Caco-2 (cell line): ENCODE measurements around the gene ABCC12. TPM values are rescaled to one million over a fixed set of nuclear protein-coding genes. Genes with fewer than 3 reads are reported as not detected.

Experiments used
- BruUV-seq: library from RNA; stranded (reverse); fragments of 400-500 nt; replicated peaks from 2 replicates; lab custom pipeline; 2021; lab: Mats Ljungman, UMichigan
- CTCF ChIA-PET: fragments of 300-600 bp; sonication (Branson Sonifier 250); formaldehyde crosslinking; loops from one replicate; lab custom pipeline; 2022; ENCODE audit warnings: antibody characterized with exemption; lab: Charles Lee
- POLR2A ChIA-PET: fragments of 300-600 bp; sonication (Branson Sonifier 250); formaldehyde crosslinking; loops from one replicate; lab custom pipeline; 2022; ENCODE audit warnings: antibody characterized with exemption; lab: Charles Lee
- DNase-seq, 2 experiments: peaks; one replicate each; pipeline versions ENCODE4 v3.0.0 to v3.0.0-alpha.2; 2020 to 2022
- H3K27me3 ChIP-seq: replicated peaks from 2 replicates; pipeline ENCODE4 v1.6.0; 2011; ENCODE audit warnings: low read length; ENCODE audit not compliant: control insufficient read depth, insufficient read depth
- H3K36me3 ChIP-seq: 2 replicates; pipeline ENCODE4 v1.5.1; 2011; ENCODE audit warnings: low read length; ENCODE audit not compliant: control insufficient read depth, insufficient read depth
- H3K4me1 ChIP-seq: fragments of 250-450 bp; sonication (Bioruptor Pico); 2 replicates; pipeline ENCODE4 v1.5.1; 2020; ENCODE audit warnings: mild to moderate bottlenecking
- H3K4me3 ChIP-seq: 2 replicates; pipeline ENCODE4 v1.5.1; 2011; ENCODE audit warnings: low read depth, mild to moderate bottlenecking, control low read depth, low read length
- H3K9me3 ChIP-seq: fragments of 250-450 bp; sonication (Bioruptor Pico); 2 replicates; pipeline ENCODE4 v1.5.1; 2020; ENCODE audit warnings: mild to moderate bottlenecking, moderate library complexity
- H3K27ac Mint-ChIP-seq: one replicate; pipeline ENCODE4 v1.8.0; 2022; ENCODE audit warnings: mixed read lengths; ENCODE audit not compliant: unreplicated experiment
- H3K27me3 Mint-ChIP-seq: one replicate; pipeline ENCODE4 v1.8.0; 2022; ENCODE audit warnings: mixed read lengths; ENCODE audit not compliant: insufficient read depth, unreplicated experiment
- H3K36me3 Mint-ChIP-seq: one replicate; pipeline ENCODE4 v1.8.0; 2022; ENCODE audit warnings: mild to moderate bottlenecking, mixed read lengths; ENCODE audit not compliant: insufficient read depth, unreplicated experiment
- H3K4me1 Mint-ChIP-seq: one replicate; pipeline ENCODE4 v1.8.0; 2022; ENCODE audit warnings: low read depth, mixed read lengths; ENCODE audit not compliant: unreplicated experiment
- H3K4me3 Mint-ChIP-seq: one replicate; pipeline ENCODE4 v1.8.0; 2022; ENCODE audit warnings: mild to moderate bottlenecking, moderate library complexity, mixed read lengths; ENCODE audit not compliant: unreplicated experiment
- H3K9me3 Mint-ChIP-seq: one replicate; pipeline ENCODE4 v1.8.0; 2022; ENCODE audit warnings: mixed read lengths; ENCODE audit not compliant: unreplicated experiment
- intact Hi-C: fragments of 100-400 bp; cut with micrococcal nuclease; formaldehyde crosslinking; loops from one replicate; pipeline ENCODE4 v1.10.0; 2022; ENCODE audit not compliant: unreplicated experiment
- total RNA-seq: library from RNA; stranded (reverse); gene quantifications from 2 replicates; pipeline ENCODE4 v1.2.3, GENCODE V29; 2022
- TF ChIP-seq, protein P1 (sequence below), 2 experiments: fragments of 200-600 bp in 1 of 2; IDR thresholded peaks; 1 replicate in 1 of 2; 2 replicates in 1 of 2; pipeline versions ENCODE4 v1.5.1 to v1.8.0; 2011 to 2022; ENCODE audit warnings: antibody characterized with exemption in 1 of 2, control low read depth in 1 of 2, inconsistent platforms in 1 of 2, low read depth in 1 of 2, low read length in 1 of 2, mild to moderate bottlenecking in 1 of 2, moderate library complexity in 1 of 2; ENCODE audit not compliant: insufficient read depth in 1 of 2, severe bottlenecking in 1 of 2, unreplicated experiment in 1 of 2

The ABCC12 gene
- total RNA-seq, 1 experiment from 2014 or later = not detected

DNA sequence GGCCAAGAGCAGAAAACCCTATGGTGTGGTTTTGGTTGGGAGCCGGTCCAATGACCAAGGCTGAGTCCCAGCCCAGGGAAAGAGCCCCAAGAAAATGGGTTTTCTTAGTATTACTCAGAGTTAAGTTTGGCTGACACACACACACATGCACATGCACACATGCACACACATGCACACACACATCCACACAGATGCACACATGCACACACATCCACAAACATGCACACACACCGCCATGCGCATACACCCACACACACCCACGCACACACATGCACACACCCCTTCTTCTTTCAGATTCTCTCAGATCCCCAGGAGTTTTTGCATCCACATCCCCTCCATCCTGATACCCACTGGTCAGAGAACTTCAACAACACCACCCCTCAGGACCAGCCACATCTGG, 9.1 kb downstream of the ABCC12 start:
- Mint-ChIP-seq H3K27ac (no peak overlapping the region), H3K9me3 (peaks cover 11% of the 10 kb centered on the region), H3K4me1 (no peaks in the 10 kb centered on the region), H3K36me3 (no peaks in the 10 kb centered on the region), H3K27me3 (peaks cover 11% of the 10 kb centered on the region), H3K4me3 (no peak overlapping the region)
- no peaks in the 10 kb centered on the region for H3K4me1 ChIP-seq
- TF ChIP-seq, protein P1, sequence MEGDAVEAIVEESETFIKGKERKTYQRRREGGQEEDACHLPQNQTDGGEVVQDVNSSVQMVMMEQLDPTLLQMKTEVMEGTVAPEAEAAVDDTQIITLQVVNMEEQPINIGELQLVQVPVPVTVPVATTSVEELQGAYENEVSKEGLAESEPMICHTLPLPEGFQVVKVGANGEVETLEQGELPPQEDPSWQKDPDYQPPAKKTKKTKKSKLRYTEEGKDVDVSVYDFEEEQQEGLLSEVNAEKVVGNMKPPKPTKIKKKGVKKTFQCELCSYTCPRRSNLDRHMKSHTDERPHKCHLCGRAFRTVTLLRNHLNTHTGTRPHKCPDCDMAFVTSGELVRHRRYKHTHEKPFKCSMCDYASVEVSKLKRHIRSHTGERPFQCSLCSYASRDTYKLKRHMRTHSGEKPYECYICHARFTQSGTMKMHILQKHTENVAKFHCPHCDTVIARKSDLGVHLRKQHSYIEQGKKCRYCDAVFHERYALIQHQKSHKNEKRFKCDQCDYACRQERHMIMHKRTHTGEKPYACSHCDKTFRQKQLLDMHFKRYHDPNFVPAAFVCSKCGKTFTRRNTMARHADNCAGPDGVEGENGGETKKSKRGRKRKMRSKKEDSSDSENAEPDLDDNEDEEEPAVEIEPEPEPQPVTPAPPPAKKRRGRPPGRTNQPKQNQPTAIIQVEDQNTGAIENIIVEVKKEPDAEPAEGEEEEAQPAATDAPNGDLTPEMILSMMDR (IDR thresholded peaks at IDR 0.05; ENCODE audit: insufficient read depth in 1 of 2, low read depth in 1 of 2, low read length in 1 of 2, severe bottlenecking in 1 of 2, unreplicated experiment in 1 of 2) = no peak
- BruUV-seq = no TSS peak
- CTCF ChIA-PET = no interaction called here
- no peak overlapping the region for H3K4me3 ChIP-seq
- no peak for DNase-seq
- no peaks in the 10 kb centered on the region for H3K36me3 ChIP-seq
- intact Hi-C loops = no loop called here
- POLR2A ChIA-PET = no interaction called here
- no peaks in the 10 kb centered on the region for H3K27me3 ChIP-seq
- H3K9me3 ChIP-seq = no peaks in the 10 kb centered on the region

GRCh38 chr16:48146131-48146530, 9.7 kb downstream of the ABCC12 start:
- no peak for DNase-seq
- ChIA-PET POLR2A (no interaction called here), CTCF (interaction anchor here (1.2 kb wide), 1 partner anchor 18 kb away, joined by 3 read pairs; no protein-coding TSS in a partner anchor)

GRCh38 chr16:48143812-48144368, 11.9 kb downstream of the ABCC12 start:
- H3K4me3 ChIP-seq = no peak overlapping the region
- Mint-ChIP-seq H3K27me3 (peaks cover 8% of the 10 kb centered on the region), H3K4me3 (no peak overlapping the region), H3K4me1 (no peaks in the 10 kb centered on the region), H3K27ac (no peak overlapping the region), H3K36me3 (no peaks in the 10 kb centered on the region), H3K9me3 (peaks cover 11% of the 10 kb centered on the region)
- no peaks in the 10 kb centered on the region for H3K36me3 ChIP-seq
- no peaks in the 10 kb centered on the region for H3K4me1 ChIP-seq
- intact Hi-C loops = no loop called here
- POLR2A ChIA-PET = no interaction called here
- DNase-seq = no peak
- H3K9me3 ChIP-seq = no peaks in the 10 kb centered on the region
- H3K27me3 ChIP-seq = no peaks in the 10 kb centered on the region
- TF ChIP-seq, protein P1 (IDR thresholded peaks at IDR 0.05; ENCODE audit: insufficient read depth in 1 of 2, low read depth in 1 of 2, low read length in 1 of 2, severe bottlenecking in 1 of 2, unreplicated experiment in 1 of 2) = no peak
- CTCF ChIA-PET = no interaction called here
- no TSS peak for BruUV-seq

More at GRCh38 chr16:48146131-48146530, 9.7 kb downstream of the ABCC12 start:
- H3K36me3 ChIP-seq = no peaks in the 10 kb centered on the region
- TF ChIP-seq, protein P1 (IDR thresholded peaks at IDR 0.05; ENCODE audit: insufficient read depth in 1 of 2, low read depth in 1 of 2, low read length in 1 of 2, severe bottlenecking in 1 of 2, unreplicated experiment in 1 of 2) = no peak
- no TSS peak for BruUV-seq
- Mint-ChIP-seq H3K9me3 (peaks cover 11% of the 10 kb centered on the region), H3K27me3 (peaks cover 11% of the 10 kb centered on the region), H3K4me3 (no peak overlapping the region), H3K36me3 (no peaks in the 10 kb centered on the region), H3K27ac (no peak overlapping the region), H3K4me1 (no peaks in the 10 kb centered on the region)
- no peak overlapping the region for H3K4me3 ChIP-seq
- no peaks in the 10 kb centered on the region for H3K4me1 ChIP-seq
- intact Hi-C loops = no loop called here
- no peaks in the 10 kb centered on the region for H3K27me3 ChIP-seq
- no peaks in the 10 kb centered on the region for H3K9me3 ChIP-seq
